Stimulated activated CD4-positive, alpha-beta T cell treated with anti-CD3 and anti-CD28 coated beads, Interleukin-2, amount 100 ng/mL, for 24 hours (primary cell): ENCODE data around the gene MPP3.
"Not testable (repeated sequence)": the region's sequence is repeated elsewhere in the genome, so short reads cannot be mapped to it uniquely, and the experiment has no call there.

Source experiments
- DNase-seq, 2 donors: peaks; one replicate each; pipeline ENCODE4 v3.0.0-alpha.2; 2020

Gene MPP3

DNA sequence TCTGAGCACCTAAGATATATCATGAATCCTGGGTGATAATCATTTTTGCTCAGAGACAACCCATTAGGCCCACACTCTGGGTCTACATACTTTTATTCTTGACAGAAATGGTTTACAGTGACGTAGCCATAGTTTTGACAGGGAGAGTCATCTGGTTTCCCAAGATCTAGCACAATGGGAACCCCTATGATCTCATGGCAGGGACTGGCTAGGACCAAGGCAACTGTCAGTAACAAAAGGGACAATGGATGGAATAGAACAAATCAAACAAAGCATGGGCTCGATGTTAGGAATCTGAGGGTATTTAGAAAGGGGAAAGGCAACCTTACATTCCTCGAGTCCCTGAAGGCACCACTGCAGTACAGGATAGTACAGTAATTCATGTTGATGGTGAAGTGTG is 32.2 kb downstream of the MPP3 start:
- DNase-seq, result no peak

- no peak for DNase-seq
Observed at GRCh38 chr17:43799047-43799446, 33.9 kb downstream of the MPP3 start.

DNA sequence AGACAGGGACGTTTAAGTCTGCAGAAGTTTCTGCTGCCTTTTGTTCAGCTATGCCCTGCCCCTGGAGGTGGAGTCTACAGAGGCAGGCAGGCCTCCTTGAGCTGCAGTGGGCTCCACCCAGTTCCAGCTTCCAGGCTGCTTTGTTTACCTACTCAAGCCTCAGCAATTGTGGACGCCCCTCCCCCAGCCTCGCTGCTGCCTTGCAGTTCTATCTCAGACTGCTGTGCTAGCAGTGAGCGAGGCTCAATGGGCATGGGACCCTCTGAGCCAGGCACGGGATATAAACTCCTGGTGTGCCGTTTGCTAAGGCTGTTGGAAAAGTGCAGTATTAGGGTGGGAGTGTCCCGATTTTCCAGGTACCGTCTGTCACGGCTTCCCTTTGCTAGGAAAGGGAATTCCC is 34.9 kb downstream of the MPP3 start:
- DNase-seq, result not testable (repeated sequence)

DNA sequence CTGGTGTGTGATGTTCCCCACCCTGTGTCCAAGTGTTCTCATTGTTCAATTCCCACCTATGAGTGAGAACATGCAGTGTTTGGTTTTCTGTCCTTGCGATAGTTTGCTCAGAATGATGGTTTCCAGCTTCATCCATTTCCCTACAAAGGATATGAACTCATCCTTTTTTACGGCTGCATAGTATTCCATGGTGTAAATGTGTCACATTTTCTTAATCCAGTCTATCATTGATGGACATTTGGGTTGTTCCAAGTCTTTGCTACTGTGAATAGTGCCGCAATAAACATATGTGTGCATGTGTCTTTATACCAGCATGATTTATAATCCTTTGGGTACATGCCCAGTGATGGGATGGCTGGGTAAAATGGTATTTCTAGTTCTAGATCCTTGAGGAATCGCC is 40.3 kb downstream of the MPP3 start:
- DNase-seq, result not testable (repeated sequence)

- DNase-seq, result no peak
Observed at GRCh38 chr17:43791589-43791988, 41.4 kb downstream of the MPP3 start.

GRCh38 chr17:43790311-43790940 is 42.5 kb downstream of the MPP3 start:
- no peak for DNase-seq

DNA sequence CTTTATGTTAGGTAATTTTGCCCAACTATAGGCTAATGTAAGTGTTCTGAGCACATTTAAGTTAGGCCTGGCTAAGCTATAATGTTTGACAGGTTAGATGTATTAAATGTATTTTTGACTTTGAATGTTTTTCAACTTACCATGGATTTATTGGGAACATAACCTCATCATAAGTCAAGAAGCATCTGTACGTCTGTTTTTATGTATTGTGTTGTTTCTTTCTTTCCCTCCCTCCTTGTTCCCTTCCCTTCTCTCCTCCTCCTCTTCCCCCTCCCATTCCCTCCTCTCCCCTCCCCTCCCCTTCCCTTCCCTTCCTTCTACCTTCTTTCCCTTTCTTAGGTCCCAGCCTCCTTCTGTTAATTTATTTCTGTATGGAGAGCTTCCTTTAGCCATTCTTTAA is 43.5 kb downstream of the MPP3 start:
- no peak for DNase-seq

- DNase-seq, result no peak
Observed at GRCh38 chr17:43788540-43788939, 44.4 kb downstream of the MPP3 start.

- DNase-seq, result no peak
Observed at GRCh38 chr17:43787728-43788127, 45.2 kb downstream of the MPP3 start.

- no peak for DNase-seq
Observed at GRCh38 chr17:43784628-43785101, 48.3 kb downstream of the MPP3 start.

- DNase-seq, result no peak
Observed at GRCh38 chr17:43784068-43784467, 48.9 kb downstream of the MPP3 start.

GRCh38 chr17:43782913-43783680 is 49.8 kb downstream of the MPP3 start:
- no peak for DNase-seq

DNA sequence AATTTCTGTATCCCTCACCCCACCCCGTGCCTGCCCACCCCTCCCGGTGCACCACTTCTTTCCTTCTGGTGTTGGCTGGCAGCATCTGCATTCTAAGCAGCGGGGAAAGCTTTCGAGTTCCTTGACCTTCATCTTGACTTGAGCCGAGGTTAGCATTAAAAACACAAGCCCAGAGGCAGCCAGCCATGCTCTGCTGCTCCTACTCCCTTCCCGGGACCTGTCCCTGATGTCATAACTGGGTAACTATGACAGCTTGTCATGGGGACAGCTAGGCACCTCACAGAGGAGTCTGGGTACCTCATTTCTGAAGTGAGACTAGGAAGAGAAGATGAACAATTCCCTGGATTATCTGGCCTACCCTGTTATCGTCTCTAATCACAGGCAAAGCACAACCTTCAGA is 52.8 kb downstream of the MPP3 start, which contains the start of gene CFAP97D1:
Gene CFAP97D1 (plus strand): TSS at position 301 of the 400 bp plus-strand sequence. CDS start 28 bp downstream, at position 329.
- no peak for DNase-seq

DNA sequence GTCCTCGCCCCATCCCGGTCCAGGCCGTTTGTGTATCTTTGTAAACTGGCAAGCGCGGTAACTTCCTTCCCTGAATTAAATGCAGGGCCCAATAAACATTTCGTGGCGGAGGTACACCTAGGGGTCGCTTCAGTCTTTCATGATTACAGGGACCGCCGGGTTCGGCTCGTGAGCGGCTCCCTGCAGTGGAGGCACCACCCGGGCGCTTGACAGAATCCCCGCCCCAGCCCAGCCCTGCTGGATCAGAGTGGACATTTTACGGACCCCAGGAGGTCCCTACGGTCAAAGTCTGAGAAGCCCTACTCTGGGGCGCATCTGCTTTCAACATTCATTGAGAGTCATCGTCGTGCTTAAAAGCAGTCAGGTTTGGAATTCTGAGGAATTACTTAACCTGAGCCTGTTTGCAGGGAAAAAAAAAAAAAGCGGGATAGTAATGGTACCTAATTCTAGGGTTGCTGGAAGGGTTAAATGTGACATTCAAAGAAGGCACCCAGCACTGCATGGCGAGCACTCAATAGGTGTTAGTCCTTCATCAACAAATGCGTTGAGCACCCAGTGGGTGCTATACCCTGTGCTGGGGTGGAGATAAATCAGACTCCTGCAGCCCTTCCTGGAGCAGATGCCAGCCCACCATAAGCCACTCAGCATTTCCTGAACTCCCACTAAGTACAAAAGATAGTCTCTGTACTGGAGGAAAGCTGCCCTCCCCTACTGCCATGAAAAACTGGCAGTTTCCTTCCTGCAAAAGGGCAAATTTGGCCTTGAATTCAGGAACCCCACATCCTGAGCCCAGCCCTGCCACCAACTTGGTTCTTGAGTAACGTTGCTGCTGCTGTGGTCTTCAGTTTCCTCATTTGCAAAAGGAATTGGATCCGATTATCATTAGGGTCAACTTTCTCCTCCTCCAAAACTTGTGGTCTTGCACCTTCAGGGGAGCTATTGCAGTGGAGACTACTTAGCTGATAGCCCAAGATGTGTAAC is 53.5 kb downstream of the MPP3 start:
- no peak for DNase-seq

- DNase-seq, result peak; percentile 76 to 78
Observed at GRCh38 chr17:43778337-43779144, 54.4 kb downstream of the MPP3 start, which contains the start of gene DUSP3. Gene DUSP3, minus strand, starts transcription at chr17:43778977. Its CDS starts 53 bp downstream, at chr17:43778924.

DNA sequence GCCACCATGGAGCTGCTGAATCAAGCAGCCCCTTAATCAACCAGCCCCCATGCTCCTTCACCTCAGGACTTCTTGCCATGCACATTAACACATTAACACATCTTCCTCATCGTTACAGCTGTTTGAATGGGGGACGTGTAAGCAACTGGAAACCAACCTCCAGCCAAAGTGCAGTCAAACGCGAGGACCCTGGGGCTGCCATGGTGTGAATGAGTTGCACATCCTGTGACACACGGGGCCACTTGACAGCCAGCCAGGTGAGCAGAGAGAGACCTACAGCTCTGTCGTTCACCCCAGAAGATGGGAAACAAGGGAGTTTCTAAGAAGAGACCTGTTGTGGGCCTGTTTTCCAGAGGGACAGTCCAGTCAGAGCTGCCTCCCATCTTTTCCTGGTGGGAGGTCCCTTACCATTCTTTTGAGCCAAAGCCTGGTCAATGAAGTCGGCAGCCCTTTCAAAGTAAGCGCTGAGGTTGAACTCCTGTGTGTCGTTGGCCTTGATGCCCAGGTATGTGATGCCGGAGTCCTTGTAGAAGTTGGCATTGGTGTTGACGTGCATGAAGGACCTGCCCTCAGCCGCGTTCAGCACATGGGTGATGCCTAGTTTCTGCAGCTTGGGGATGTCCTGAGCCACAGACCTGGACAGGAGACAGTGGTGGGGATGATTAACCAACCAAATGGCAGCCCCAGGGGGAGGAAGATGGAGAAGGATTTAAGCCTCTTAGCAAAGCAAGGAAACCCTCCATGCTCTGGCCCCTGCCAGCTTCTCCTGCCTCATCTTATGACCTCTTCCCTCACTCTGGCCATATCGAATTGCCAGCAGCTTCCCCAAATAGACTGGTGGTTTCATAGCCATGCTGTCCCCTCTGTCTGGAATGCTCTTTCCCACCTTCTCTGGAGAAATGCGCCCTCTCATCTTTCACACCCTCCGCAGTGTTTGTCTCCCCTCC is 58.4 kb downstream of the MPP3 start:
- DNase-seq, result no peak

GRCh38 chr17:43772877-43773648 is 59.9 kb downstream of the MPP3 start:
- no peak for DNase-seq

- no peak for DNase-seq
Observed at GRCh38 chr17:43771463-43771862, 61.5 kb downstream of the MPP3 start.

- DNase-seq, result no peak
Observed at GRCh38 chr17:43770957-43771356, 62.0 kb downstream of the MPP3 start.

DNA sequence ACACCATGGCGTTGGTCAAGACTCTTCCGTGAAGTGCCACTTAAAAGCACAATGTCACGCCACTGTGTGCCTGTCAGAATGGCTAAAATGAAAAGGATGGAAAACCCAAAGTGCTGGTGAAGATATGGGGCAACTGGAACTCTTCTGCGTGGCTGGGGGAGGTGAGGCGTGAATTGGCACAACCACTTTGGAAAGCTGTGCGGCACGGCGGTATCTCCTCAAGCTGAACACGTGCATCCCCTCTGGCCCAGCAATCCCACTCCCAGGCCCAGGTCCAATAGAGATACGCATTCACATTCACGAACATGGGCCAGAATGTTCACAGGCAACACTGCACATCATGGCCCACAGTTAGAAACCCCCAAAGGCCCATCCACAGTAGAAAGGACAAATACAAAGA is 63.1 kb downstream of the MPP3 start:
- DNase-seq, result no peak
